Activated T-cell treated with anti-CD3 and anti-CD28 coated beads for 24 hours (primary cell): ENCODE results near the gene PMEPA1.

Experiments
- DNase-seq: peaks from one replicate; pipeline ENCODE4 v3.0.0-alpha.2; 2020; ENCODE audit warnings: low read depth

Gene PMEPA1

DNA sequence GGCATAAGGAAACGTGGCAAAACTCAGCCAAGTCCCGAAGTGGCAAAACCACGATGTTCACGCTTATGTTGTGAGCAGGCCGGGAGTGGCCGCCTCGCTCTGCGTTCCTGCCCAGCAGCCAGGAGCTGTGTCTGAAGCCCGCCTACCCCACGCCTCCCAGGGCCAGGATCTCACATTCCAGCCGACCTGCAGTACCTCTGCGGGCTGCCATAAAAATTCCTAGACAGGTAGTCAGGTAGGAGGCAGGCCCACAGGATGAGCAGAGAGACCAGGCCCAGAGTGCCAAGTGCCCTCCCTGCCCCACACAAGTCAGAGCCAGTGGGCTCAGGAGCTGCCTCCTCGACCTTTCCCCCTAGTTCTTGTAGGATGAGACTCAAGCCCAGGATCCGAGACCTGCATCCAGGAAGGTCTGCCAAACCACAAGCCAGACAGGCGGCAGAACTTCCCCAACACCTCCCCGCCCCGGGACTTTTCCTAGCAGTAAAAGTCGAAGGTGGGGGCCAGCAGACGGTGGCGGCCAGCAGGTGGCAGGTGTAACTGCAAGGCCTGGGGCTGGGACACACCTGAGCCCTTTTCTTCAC lies 16.7 kb downstream of the PMEPA1 start:
- no peak for DNase-seq

DNA sequence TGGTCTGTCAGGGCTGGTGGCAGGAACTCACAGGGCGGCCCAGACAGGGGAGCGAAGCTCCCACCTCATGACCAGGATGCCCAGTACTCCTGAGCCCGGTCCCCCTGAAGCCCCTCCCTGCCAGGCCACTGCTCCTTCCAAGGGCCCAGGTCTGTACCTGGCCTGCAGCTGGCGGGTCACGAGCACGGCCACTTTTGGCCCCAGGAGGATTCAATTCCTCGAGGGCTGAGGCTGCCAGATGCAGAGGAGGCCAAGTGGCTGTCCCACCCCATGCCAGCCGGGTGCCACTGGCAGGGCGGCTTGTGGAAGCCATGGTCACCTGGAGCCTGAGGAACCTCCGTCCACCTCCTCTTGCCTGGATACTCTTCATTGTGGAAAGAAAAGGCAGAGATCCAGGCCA lies 17.4 kb downstream of the PMEPA1 start:
- no peak for DNase-seq

DNA sequence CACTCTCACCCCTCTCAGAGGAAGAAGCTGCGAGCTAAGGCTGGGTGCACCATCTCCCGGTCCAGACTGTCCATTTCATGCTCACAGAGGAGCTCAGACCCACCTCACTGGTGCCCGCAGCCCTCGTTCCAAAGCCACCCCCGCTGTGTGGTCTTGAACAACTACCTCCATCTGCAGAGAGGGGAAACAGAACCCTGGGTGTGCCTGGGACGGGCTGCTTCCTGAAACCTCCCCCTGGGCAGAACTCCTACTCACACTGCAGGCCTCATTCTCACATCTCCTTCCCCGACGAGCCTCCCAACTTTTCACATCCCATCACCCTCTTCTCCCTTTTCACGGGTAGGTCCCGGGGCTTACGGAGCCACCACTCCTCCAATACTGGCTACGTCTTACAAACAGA lies 18.1 kb downstream of the PMEPA1 start:
- DNase-seq: no peak

DNA sequence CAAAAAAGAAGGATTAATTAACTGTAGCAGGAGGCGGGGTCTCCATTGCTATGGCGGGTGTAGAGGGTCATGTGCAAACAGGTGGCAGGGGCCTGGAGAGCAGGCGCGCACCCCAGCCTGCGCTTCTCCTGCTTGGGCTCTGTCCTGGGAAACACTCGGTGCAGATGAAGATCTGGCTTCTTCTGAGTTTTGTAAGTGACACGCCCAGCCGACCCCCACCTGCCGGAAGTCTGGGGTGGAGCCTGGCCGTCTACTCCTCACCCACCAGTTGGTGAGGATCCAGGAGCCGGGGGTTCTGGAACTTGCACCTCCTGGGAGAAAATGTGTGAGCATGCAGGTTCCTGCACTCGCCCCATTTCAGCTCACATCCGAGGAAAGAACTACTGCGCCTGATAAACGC lies 19.3 kb downstream of the PMEPA1 start:
- DNase-seq: no peak

DNA sequence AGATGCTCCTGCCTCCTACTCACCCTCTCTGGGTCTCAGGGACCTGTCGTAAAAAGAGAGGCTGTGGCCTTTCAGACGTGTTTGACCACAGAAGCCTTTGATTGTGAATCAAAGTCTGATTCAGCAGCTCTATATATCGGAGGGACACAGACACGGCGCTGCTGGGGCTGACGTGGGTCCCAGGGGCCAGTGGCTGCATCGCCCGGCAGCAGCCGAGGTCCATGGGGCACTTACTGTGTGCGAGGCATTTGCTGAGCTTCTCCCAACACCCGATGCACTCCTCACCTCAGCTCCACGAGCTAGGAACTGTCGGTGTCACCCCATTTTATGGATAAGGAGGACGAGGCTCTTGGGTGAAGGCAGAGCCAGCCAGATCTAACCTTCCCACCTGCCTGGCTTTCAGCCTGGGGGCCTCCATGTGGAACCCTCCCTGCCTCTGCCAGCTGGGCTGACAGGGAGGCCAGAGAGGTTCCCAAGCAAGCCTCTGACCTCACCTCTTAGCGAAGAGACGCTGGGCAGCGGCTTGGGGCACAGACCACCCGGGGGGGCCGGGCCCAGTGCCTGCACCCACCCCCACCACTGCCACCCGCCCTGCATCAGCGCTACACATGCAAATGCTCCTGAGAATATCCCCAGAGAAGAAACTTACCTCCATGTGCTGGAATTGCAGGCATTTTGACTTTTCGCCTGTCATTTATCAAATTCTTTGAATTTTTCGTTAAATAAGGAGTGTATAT lies 19.9 kb downstream of the PMEPA1 start:
- DNase-seq: no peak

DNA sequence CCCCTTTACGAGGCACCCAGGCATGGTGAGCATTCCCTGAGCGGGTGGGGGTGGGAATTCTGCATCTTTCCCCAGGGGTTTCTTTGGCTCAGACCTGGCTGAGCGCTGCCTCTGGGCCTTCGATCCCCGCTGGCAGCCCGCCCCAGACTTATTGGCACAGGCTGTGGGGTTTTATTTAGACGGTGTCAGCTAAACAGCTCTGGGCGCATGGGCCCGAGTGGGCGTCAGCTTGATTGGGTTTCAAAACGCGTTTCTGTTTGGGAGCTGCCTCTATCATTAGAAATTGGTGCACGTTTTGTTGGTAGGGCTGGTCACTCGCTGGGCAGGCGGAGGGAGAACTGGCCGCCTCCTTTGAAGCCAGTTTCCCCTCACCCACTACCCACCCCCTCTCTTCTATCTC lies 21.0 kb downstream of the PMEPA1 start:
- DNase-seq: no peak

DNA sequence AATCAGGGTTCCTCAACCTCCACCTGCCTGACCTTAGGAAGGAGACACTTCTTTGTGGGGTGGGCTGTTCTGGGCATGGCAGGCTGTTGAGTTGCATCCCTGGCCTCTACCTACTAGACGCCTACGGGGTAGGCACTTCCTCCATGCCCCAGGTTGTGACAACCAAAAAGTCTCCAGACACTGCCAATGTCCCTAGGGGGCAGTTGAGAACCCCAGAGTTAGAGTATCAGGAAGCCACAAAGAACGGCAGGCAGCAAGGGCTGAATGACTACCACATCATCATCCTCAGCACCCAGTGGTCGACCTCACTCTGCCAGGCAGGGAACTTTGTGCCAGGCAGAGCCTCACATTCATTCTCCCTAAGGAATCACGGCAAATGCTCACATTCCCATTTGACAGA lies 21.5 kb downstream of the PMEPA1 start:
- no peak for DNase-seq

DNA sequence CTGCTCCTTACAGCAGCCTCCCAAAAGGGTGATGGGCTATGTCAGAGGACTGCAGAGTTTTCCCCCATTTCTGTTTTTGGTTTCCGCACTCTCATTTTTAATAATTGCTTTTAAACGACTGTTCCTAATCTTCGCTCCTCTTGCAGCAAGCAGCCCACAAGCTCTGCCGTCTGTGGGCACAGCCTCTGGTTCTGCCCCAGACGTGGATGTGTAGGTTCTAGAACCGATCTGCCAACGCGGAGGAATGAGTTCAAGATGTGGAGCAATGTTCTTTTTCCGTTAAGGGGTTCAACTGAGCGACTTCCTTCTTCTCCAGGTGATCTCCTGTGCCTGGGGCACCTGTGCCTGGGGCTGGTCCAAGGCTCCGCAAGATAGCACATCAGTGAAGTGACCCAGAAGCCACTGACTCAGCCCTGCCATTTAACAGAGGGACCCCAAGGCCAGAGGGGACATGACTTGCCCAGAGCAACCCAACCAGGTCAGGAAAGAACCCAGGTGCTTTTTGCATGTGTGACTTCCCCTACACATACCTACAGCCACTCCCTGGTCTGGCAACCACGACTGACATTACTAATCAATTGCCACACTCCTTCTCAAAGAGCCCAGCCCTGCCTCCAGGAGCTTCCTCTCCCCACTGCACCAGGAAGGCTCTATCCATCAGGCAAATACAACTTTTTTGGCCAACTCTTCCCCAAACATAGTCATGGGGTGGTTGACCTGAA lies 22.7 kb downstream of the PMEPA1 start:
- DNase-seq: no peak

DNA sequence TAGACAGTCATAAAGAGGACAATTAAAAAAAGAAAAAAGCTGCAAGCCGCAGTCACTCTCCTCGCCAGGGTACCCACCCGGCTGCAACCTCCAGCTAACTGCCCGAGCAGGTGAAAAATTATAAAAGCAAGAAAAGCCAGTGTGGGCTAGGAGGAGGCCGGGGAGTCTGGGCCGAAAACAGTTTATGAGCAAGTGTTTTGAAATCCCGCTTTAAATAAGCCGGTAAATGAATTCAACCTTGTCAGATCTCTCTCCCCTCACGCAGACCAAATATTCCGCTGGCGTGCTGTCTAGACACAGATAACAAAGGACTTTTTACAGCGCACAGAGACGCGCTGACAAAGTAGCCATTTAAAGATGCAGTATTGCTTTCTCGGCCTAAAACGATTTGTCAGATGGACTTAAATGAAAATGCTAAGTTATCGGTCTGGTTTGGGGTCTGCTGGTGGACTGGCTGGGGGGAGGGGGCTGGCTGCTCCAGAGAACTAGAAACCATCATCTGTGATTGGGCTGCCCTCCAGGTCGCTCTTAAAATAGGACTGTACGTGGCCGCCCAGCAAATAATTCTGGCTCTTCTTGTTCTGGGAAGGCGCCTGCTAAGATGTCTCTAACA lies 24.6 kb downstream of the PMEPA1 start:
- no peak for DNase-seq

DNA sequence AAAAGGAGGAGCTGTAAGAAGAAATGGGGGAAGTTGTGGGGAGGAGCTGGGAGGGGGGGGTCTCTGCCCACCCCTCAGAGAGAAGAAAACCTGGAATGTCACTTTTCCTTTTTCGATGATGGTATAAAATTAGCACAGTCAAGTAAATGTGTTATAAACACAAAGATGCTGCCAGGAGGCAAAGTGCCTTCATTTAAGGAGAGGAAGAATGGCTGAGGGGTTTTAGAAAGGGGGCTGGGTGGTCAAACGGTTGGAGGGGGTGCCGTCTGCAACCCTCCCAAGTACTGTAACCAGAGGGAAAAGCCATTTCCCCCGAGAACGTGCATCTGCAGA lies 25.0 kb downstream of the PMEPA1 start:
- DNase-seq: no peak

DNA sequence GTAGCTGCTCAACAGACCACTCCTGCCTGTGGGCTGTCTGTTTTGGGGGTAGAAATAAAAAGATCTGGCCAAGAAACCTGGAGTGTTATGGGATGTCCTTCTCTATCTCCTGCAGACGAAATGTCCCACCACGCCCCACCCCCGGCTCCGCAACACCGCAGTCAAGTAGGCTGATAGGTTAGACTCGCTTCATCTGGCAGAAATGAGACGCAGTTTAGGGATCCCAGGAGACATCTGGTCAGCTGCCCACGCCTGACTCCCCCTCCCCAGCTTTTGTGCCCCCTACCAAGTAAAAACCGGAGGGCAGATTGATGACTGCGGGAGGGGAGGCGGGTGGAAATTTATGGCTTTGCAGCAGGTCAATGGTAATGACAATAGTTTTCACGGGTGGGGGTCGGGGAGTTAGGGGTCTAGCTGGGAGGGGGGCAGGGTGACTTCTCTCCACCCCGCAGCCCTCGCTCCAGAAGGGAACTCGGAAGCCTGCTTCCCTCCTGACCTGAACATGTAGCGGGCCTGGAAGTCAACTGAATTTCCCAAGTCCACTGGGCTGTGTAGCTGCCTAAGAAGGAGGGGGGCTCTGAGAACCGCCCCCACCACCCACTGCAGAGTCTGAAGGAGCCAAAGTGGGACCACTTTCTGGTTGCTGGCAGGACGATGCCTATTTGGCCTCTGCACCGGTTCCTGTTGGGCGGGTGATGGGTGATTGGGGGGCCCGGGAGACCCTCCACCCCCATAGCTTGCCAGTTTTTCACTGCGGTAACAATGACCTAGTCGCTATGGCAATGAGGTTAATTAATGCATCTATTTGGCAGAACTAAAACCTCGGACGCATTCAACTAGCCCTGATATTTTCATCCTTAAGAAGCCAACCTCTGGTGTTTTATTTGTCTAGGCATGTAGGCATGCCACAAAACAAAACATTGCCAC lies 25.7 kb downstream of the PMEPA1 start:
- no peak for DNase-seq

DNA sequence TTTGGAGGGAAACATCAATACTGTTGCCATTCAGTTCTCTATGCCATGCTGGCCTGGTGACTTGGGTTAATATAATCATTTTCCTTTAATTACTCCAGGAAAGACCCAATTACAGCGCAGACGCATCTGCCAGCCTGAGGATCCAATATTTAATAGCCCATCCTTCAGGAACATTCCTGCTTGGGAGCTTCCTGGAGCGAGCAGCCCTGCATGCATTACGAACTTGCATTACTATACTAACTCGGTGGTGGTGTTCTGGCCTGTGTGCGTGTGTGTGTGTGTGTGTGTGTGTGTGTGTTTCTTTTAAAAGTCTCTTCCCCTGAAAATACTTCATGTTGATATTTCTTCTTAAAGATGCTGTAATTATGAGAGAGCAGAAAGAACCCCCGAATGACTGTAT lies 26.5 kb downstream of the PMEPA1 start:
- no peak for DNase-seq

DNA sequence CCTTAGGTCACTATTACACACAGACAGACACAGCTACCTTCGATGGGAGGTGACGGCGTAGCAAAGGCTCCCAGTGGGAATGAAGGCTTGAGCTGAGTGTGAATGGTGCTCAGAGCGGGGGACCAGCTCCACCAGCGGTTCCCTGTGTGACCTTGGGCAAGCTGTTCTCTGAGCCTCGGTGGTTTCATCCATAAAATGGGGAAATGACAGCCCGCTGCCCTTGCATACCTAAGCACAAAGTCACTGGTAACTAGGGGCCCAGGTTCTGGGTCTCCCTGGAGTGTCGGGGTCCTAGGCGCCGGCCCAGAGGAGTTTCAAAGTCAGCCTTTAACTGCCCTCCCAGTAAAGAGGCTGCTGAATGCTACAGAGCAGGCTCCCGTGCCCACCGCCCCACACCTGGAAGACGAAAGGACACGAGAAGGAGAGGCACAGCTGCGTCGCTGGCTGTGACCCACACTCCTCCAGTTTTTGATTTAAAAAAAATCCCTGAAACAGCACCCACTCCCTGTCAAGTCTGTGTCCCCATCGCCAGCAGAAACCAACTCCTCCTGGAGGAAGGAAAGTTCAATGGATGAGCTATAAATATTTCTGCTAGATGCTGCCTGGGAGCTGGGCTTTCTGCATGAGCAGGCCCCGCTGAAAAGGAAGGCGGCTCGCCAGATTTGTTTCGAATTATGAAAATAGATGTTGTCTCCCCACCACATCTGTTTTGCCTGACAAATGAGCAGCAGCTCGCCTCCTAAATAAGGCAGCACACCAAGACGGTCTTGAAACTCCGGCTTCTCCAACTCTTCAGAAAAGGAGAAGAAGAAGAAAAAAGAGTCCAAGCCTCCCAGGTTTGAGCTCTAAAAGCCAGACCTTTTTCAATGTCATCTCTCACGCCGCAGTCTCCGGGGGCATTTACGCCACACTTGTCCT lies 27.4 kb downstream of the PMEPA1 start:
- DNase-seq: no peak

DNA sequence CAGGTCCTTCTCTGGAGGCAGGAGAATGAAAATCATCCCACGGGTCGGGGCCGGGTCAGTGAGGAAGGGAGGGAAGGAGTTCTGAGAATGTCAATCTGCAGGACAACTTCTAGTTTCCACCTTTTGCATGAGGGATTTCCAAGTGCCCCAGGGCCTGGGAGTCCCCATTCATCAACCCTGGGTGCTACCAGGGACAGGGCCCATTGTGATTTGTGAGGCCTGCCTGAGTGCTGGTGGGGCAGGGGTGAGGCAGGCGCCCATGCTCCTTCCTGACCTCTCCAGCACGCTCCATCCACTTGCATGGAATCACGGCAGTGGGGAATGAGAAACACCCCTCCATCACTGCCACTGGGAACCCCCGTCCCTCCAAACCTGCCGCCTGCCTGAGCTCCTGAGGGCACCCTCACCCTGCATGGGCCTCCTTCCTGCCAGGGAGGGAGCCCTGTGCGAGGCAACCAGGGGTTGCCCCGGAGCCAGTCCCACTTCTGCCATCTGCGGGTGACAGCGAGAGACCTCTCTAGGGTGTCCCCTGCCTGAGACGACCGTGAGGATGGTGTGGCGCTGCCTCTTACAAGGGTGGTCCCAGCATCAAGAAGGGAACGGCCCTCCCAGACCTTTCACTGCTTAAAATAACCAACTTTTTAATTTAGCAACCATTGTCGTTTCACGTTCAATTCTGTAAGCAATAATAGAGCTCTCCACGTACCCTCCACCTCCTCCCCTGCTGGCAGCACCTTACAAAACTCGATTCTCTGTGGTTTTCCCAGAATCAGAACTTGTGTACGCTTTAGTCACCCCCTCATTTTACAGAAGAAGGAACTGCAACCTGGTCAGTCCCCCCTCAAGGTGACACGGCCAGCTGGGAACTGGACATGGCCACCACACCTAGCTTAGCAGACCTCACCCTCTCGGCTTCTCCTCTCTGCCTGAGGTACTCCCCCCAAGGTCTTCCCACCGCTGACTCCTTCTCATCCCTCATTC lies 28.6 kb downstream of the PMEPA1 start:
- peak; percentile 11 for DNase-seq

DNA sequence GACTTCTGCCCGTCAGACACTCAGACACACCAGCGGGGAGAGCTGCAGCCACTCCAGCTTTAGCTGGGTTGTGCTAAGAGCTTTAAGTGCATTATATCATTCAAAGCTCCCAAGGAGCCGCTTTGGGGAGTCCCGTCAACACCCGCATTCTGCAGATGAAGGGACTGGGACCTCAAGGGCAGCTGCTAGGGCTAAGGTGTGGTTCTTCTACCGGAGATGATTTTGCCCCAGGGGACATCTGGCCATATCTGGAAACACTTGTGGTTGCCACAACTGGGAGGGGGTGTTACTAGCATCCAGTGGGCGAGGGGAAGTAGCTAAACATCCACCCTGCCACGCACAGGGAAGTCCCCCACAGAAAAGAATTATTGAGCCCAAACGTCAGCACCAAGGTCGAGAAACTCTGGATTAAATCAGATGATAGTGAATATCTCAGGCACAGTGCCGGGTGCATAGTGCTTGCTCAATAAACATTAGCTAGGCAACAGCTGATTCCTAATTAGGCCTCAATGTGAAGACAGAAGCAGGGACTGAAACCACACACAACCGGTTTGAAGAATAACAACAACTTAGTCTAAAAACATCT lies 29.6 kb downstream of the PMEPA1 start:
- no peak for DNase-seq

DNA sequence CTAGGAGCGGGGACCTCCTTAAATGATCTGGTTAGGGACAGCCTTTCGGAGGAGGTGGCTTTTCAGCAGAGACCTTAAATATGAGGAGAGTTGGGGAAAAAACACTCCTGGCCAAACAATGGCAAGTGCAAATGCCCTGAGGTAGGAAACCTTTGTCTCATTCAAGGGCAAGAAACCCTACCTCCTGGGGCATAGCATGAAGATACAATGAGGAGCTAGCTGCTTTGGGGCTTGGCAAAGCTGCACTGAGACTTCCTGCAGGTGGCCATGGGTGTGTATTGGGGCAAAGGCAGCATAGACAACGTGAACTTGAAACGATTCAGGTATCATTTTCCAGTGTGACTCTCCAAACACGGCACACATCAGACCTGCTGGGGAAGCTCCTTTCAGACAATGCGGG lies 30.7 kb downstream of the PMEPA1 start:
- no peak for DNase-seq

DNA sequence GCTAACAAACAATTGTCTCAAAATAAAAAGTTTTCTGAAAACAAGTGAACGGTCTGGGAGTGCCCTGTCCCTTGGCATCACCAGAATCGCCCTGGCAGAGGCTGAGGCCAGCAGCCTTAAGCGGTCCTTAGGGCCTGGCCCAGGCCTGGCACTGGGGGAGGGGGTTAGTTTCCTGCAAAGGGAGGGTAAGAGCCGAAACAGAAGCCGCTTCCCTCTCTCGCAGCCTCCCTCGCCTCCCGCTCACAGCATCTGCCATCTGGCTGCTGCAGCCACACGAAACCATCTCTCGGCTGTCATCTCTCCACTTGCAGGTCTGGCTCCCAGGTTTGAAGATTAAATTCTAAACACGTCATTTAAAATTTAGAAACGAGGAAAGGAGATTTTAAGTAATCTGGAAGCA lies 31.5 kb downstream of the PMEPA1 start:
- DNase-seq: no peak

DNA sequence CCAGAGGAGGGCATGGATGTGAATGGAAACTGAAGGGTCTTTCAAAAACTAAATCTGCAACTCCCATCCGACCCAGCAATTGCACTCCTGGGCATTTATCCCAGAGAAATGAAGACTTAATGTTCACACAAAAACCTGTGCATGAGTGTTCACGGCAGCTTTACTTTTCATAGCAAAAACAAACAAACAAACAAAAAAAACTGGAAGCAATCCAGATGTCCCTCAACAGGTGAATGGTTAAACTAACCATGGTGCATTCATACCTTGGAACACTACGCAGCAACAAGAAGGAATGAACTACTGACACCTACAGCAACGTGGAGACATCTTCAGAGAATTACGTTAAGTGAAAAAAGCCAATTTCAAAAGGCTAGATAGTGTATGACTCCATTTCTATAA lies 32.2 kb downstream of the PMEPA1 start:
- DNase-seq: no peak
